ENCODE results near the gene EXOSC2. TPM values are rescaled to one million over a fixed set of nuclear protein-coding genes. Genes with fewer than 3 reads are reported as not detected.

Gene EXOSC2
- 16.9 and 19.7 TPM in 2 replicates for total RNA-seq

GRCh38 chr9:130693426-130694191, at the start of gene EXOSC2:
Gene EXOSC2, plus strand, starts transcription at chr9:130693780. Its CDS starts 12 bp downstream, at chr9:130693792.

GRCh38 chr9:130664251-130665028, 29.1 kb upstream of the EXOSC2 start, which contains the start of gene PRDM12:
Gene PRDM12, plus strand, starts transcription at chr9:130664594. Its CDS starts 60 bp downstream, at chr9:130664654.

Other genes starting within 250 kb of the EXOSC2 start
- 249 and 274 TPM in 2 replicates for gene ASS1, start 248.8 kb upstream of the EXOSC2 start, total RNA-seq
- gene FUBP3, start 114.2 kb upstream of the EXOSC2 start, total RNA-seq: 21.8 and 23.5 TPM in 2 replicates
- gene PRDM12, start 29.2 kb upstream of the EXOSC2 start, total RNA-seq: not detected in 2 replicates
- 75.1 and 81.1 TPM in 2 replicates for gene ABL1, start 141.5 kb downstream of the EXOSC2 start, total RNA-seq
- not detected in 2 replicates for gene QRFP, start 203.0 kb downstream of the EXOSC2 start, total RNA-seq
- gene FIBCD1, start 245.5 kb downstream of the EXOSC2 start, total RNA-seq: 0.15 and 0.62 TPM in 2 replicates

Measured in cardiac ventricle fibroblast (primary cell).